ENCODE data around the gene ATOH8. TPM values are rescaled to one million over a fixed set of nuclear protein-coding genes. Genes with fewer than 3 reads are reported as not detected.

Gene ATOH8
- total RNA-seq, 1 donor from 2014 or later = 0.52 TPM

GRCh38 chr2:85807756-85808155 is 54.0 kb downstream of the ATOH8 start:
- TF ChIP-seq CTCF (conservative IDR thresholded peaks at IDR 0.05; ENCODE audit: low read depth, low read length) = no peak
- DNase-seq (ENCODE audit: low read depth) = no peak
- no peak overlapping the region for H3K4me3 ChIP-seq (ENCODE audit: low read depth, low read length)

GRCh38 chr2:85810371-85811179 is 56.8 kb downstream of the ATOH8 start:
- no peak for DNase-seq (ENCODE audit: low read depth)
- no peak overlapping the region for H3K4me3 ChIP-seq (ENCODE audit: low read depth, low read length)
- TF ChIP-seq CTCF (conservative IDR thresholded peaks at IDR 0.05; ENCODE audit: low read depth, low read length) = no peak

GRCh38 chr2:85811180-85812093 is 57.6 kb downstream of the ATOH8 start:
- no peak for DNase-seq (ENCODE audit: low read depth)
- no peak for TF ChIP-seq CTCF (conservative IDR thresholded peaks at IDR 0.05; ENCODE audit: low read depth, low read length)
- no peak overlapping the region for H3K4me3 ChIP-seq (ENCODE audit: low read depth, low read length)

GRCh38 chr2:85812094-85812735 is 58.4 kb downstream of the ATOH8 start:
- no peak for DNase-seq (ENCODE audit: low read depth)
- no peak for TF ChIP-seq CTCF (conservative IDR thresholded peaks at IDR 0.05; ENCODE audit: low read depth, low read length)

GRCh38 chr2:85813211-85813981 is 59.6 kb downstream of the ATOH8 start:
- TF ChIP-seq CTCF (conservative IDR thresholded peaks at IDR 0.05; ENCODE audit: low read depth, low read length) = no peak
- no peak for DNase-seq (ENCODE audit: low read depth)
- H3K4me3 ChIP-seq (ENCODE audit: low read depth, low read length) = no peak overlapping the region

More at GRCh38 chr2:85812094-85812735, 58.4 kb downstream of the ATOH8 start:
- H3K4me3 ChIP-seq (ENCODE audit: low read depth, low read length) = no peak overlapping the region

Data from epithelial cell of proximal tubule (primary cell).